GM19455 (cell line): ENCODE data around the gene MTHFD1L.
"Not testable (repeated sequence)": the region's sequence is repeated elsewhere in the genome, so short reads cannot be mapped to it uniquely, and the experiment has no call there.

Experiments used
- ATAC-seq: cut with Tn5 transposase; IDR thresholded peaks from one replicate; pipeline ENCODE4 v1.9.1; 2021; ENCODE audit not compliant: unreplicated experiment

Gene MTHFD1L

DNA sequence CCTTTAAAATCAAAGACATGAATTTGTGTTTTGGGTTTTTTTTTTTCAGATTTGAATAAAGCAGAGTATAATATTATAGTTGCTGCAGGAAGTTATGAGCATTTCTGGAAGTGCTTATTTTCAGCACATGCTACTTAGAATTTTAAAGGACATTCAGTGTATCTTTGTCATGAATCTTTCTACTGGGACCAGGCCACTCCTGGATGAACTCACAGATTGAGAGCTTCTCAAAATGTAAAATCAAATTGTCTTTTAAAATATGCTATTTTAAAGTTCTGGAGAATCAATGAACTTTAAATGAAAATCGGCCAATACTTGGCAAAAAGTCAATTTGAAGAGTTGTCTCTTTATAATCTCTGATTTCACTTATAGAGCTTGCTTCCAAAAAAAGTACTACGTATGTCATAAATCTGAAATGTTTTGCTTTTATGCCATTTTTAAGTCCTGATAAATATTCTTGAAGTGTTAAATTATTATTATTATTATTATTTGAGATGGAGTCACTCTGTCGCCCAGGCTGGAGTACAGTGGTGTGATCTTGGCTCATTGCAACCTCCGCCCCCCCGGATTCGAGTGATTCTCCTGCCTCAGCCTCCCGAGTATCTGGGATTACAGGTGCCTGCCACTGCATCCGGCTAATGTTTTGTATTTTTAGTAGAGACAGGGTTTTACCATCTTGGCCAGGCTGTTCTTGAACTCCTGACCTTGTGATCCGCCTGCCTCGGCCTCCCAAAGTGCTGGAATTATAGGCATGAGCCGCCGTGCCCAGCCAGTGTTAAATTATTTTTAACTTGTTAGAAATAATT lies 198.5 kb downstream of the MTHFD1L start:
- no peak for ATAC-seq

DNA sequence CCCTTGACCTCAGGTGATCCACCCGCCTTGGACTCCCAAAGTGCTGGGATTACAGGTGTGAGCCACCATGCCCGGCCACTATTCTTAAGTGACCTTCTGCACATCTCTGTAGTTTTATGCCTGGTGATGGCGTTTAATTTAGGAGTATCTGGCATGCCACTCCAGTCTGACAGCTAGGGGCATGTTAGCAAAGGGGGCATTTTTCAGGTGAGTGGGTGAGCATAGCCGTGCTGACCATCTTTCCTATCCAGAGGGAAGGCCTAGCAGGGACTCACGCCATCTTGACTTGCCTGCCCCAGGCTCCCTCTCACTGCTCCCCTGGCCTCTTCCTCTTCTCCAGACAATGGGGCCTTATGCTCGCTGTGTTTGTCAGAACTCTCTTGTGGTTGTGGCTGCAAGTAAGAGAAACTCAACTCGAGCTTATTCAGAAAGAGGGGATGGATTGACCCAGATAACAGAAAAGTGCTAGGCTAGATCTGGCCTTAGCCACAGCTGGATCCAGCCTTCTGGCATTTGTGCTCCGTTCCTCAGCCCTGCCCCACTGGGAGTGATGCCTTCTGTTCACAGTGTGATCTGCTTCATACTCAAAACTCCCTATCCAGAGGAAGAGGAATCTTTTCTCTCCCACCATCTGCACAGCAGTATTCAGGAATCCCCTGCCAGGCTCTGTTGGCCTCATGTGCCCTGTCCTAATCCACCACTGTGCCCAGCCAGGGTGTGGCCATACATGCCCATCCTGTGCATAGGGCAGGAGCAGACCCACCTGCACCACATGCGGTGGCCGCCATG lies 199.7 kb downstream of the MTHFD1L start:
- ATAC-seq = no peak

DNA sequence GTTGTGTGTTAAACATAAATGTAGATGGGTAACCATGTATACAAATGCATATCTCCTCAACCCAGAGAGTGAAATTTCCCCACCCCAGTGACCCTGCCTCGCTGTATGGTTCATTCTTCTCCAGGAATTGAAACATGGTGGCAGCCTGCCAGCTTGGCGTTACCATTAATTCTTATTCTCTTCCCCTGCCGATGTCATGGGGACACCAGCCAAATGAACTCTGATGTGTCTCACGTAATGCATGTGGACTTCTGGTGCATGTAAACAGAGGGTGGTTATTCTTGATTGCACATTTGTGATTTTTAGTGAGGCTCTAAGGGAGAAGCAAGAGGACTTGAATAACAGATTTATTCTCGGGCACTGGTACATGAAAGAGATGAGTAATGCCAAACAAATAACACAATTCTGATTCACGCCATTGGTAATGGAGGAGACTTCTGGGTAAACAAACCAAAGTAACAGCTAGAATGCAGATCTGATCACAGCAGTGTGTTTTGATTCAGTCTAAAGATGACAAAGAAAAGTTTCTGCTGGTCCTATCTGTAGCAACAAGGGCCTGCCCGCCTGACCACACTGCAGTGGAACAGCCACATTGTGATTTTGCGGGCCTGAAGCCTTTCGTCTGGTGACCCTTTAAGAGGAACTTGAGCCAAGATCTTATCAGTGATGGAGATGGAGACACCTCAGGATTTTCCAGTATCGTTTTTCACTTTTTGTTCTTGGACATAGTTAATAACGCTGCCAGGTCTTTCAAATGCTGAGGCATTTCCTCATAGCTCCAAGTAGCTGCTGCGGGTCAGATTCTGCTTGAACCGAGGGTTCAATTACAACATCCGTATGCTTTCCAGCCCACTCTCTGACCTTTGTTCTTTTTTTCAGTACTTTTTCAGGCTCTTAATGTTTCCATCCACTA lies 202.4 kb downstream of the MTHFD1L start:
- ATAC-seq = no peak

DNA sequence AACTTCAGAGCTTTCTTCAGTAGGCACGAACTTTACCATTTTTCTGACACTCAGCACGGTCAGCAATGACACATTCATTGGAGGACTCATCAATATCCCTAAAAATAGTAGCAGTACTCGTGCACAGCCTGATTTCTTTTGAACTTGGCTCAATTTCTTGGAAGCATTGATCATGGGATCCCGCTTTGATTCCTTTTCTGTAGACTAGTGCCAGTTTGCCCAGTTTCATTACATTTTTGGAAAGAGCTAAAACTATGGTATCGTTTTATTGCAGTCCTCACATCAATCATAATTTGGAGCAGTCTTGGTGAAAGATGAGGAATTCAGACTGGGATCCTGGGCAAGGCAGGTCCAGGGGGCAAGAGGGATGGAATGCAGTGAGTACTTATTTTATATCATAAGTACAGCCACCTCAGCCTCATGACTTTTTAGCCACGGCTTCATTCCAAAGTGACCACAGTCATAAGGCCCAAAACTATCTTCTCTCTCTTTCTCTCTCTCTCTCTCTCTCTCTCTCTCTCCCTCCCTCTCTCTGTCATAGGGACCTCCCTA lies 203.3 kb downstream of the MTHFD1L start:
- no peak for ATAC-seq

DNA sequence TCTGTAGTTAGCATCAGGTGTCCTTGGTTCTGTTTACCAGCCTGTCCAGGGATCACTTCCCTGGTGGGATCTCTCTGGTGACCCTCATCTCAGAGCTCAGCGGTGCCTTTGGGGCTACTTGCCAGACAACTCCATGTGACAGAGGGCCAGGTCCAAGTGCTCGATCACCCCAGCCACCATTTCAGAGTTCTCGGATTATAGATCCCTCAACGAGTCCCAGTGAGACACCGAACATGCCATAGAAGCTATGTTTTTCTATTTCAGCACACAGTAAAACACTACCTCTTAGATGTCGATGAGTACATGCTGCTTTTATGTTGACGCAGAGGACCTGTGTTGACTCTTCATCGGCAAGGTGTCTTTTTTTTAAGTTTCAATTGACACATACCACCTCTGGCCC lies 204.1 kb downstream of the MTHFD1L start:
- no peak for ATAC-seq

DNA sequence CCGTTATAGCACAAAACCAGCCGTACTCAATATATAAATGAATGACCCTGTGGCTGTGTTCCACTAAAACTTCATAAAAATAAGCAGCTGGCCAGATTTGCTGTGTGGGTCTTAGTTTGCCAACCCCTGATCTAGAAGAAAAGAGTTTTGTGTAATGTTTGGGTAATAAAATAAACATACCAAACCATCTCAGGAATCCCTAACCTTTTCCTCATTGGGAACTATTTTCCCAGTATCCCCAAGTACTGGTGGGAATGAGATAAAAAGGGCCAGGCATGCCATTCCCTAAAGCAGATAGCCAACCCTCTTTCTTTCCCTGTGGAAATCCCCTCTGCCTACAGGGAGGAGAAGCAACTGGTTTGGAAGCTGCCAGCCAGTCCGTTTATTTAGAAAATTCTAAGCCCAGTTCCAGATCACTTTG lies 205.1 kb downstream of the MTHFD1L start:
- no peak for ATAC-seq

DNA sequence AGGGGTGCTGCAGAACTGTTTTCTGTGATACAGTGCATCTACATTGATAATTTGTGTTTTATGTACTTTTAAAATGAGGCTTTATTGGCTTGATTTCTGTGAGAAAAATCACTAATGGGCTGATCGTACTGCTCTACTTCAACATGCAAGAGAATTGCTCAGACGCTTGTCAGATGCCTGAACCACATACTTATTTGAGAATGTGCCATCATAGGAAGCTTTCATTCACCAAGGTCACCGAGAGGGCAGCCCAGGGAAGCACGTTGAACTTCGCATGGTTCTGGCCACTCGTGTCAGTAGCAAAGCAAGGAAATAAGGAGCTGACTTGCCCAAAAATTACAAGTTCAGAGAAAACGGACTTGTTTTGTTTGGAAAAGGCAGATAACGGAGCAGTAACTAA lies 205.8 kb downstream of the MTHFD1L start:
- ATAC-seq = no peak

DNA sequence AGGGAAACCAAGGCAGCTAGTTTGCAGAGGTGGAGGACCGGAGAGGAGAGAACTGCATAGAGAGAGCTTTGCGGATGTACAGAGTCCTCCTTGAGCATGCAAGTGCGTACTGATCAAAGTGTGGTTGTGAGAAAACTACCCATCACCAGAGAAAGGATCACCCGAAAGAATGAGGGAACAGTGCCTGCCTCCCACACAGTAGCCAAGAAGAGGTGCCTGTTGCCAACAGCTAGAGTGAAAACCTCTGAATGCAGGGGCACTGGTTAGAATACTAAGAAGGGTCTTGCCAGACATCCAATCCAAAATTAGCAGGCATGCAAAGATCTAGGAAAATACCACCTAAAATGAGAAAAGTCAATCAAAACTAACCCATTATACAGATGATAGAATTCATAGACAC lies 207.6 kb downstream of the MTHFD1L start:
- no peak for ATAC-seq

DNA sequence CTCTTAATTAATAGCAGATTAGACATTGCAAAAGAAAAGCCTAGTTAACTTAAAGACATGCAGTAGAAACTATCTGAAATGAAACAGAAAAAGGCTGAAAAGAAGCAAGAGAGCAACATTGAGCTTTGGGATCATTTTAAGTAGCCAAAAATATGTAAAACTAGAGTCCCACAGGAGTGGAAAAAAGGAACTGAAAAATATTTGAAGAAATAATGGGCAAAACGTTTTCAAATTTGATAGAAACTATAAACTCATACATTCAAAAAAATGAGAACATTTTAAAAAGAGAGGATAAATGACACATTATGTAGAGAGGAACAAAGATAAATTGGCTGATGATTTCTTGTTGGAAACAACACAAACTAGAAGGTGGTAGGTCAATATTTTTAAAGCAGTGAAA lies 208.2 kb downstream of the MTHFD1L start:
- ATAC-seq = no peak

DNA sequence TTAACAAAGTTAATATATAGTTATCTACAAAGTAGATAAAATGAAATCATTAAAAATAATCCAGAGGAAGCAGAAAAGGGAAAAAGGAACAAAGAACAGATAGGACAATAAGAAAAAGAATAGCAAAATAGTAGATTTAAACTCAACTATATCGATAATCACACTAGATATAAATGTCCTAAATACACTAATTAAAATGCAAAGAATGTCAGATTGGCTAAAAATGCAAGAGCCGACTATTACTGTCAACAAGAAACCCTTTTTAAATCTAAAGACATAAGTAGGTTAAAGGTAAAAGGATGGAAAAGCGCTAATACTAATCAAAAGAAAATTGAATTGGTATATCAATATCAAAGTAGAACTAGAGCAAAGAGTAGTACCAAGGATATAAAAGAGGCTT lies 209.5 kb downstream of the MTHFD1L start:
- no peak for ATAC-seq

DNA sequence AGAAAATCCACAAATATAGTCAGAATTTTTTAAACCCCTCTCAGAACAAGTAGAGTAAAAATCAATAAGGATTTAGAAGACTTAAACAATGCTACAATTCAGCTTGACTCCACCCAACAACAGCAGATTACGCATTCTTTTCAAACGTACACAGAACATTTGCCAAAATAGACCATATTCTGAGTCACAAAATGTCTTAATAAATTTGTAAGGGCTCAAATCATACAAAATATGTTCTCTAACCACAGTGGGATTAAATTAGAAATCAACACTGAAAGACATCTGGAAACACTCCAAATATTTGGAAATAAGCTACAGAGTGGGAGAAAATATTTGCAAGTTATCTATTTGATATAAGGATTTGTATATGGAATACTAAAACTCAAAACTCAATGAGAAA lies 210.0 kb downstream of the MTHFD1L start:
- ATAC-seq = no peak

DNA sequence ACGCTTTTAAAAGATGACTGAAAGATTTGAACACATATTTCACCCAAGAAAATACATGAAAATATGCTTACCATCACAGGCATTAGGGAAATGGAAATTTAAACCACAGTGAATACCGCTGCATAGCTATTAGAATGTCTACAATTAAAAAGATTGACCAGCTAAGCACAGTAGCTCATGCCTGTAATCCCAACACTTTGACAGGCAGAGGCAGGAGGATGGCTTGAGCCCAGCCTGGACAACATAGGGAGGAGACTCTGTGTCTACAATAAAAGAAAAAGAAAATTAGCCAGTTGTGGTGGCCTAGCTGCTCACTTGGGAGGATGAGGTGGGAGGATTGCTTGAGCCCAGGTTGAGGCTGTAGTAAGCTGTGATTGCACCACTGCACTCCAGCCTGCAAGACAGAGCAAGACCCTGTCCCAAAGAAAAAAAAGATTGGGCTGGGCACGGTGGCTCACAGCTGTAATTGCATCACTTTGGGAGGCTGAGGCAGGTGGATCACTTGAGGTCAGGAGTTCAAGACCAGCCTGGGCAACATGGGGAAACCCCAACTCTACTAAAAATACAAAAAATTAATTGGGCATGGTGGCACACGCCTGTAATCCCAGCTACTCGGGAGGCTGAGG lies 210.5 kb downstream of the MTHFD1L start:
- no peak for ATAC-seq

DNA sequence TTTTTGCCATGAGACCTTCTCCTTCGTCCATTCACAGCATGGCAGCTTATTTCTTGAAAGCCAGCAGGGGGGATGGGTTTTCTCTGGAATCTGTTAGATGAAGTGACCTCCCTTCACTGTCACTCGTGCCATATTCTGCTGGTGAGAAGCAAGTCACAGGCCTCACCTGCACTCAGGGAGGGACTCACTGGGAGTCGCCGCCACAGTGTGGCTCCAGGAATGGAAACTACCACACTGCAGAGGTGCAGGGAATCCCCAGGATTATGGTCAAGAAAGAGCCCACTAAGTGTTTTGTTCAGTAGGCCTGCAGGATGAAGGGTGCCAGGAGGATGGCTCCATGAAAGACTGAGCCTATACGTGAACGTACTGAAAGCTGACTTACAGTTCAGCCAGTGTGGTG lies 213.2 kb downstream of the MTHFD1L start:
- no peak for ATAC-seq

DNA sequence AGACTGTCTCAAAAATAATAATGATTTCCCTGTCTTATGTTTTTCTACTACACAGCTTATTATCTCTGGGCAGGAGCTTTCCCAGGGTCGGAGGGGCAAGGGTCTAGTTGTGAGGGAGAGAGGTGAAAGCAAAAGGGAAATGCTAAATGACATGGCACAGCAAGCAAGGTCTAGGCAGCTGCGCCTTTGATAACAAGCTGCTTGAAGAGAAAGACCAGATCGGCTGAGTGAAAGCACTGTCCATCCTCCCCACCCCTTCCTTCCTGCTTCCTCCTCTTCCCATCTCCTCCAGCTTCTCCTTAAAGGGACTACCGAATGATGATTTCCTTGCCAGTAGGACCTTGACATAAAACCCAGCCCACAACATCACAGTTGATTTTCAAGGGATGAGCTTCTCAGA lies 216.2 kb downstream of the MTHFD1L start:
- ATAC-seq = no peak

DNA sequence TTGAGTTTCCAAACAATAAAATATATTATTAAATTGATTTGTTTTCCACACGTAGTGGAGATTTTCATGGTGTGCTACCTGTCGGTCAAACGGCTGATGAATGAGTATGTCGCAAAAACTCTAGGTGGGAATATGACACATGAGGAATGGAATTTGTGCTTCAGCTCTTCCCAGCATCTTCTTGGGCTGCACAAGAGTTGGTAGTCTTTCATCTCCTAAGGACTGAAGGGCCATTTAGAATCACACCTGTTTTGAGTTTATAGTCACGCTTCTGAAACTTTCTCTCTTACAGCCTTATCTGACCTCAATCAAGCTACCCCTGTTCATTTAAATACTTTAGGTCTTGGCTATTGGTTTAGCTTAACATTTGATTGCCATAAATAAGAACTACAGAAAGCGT lies 216.6 kb downstream of the MTHFD1L start:
- no peak for ATAC-seq

DNA sequence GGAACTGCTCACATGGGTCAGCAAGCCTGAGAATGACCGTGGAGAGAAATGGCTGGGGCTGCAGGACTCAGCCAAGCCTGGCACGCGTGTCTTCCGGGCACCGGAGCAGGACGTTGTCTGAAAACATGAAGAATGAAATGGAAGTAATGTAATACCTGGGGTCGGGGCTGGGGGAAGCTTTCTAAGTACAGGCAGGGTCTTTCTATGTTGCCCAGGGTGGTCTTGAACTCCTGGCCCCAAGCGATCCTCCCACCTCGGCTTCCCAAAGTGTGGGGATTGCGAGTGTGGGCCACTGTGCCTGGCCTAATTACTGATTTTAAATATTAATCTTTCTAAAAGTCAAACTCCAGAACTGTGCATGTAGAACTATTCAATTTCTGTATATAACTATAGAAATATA lies 218.8 kb downstream of the MTHFD1L start:
- no peak for ATAC-seq

DNA sequence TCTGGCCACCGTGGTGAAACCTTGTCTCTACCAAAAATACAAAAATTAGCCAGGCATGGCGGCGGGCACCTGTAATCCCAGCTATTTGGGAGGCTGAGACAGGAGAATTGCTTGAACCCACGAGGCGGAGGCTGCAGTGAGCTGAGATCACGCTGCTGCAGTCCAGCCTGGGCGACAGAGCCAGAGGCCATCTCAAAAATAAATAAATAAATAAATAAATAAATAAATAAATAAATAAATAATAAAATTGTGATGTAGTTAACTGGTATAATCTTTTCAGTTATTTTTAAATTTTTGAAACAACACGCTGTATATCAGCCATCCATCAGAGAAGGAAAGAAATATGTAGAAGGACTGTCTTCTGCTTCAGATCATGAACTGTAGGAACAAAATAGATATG lies 221.6 kb downstream of the MTHFD1L start:
- ATAC-seq = not testable (repeated sequence)

DNA sequence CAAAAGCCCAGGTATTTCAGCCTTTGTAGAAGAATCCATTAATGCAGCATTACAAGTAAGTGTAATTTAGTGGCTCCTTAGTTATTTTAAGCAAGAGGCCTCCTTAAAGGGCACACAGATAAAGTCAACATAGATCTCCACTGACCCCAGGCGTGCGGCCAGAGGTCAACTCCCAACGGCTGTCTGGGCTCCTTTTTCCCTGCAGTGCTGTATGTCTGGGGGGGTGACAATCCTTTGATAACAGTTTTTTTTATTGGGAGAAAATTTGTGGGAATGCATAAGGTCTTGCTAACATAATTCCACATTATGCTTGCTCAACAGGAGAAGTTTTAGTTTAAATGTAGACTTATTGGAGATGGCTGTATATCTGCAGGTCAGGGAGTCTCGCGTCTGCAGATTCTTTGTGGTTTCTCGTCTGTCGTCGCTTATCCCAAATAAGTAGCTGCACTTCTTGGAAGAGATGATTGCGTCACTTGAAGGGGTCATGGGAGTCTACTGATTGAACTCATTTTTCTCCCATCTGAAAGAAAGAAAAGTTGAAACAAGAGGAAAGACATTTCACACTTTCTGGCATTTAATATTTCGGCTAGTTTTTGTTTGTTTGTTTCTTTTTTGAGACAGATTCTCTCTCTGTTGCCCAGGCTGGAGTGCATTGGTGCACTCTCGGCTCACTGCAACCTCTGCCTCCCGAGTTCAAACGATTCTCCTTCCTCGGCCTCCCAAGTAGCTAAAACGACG lies 222.5 kb downstream of the MTHFD1L start:
- no peak for ATAC-seq

DNA sequence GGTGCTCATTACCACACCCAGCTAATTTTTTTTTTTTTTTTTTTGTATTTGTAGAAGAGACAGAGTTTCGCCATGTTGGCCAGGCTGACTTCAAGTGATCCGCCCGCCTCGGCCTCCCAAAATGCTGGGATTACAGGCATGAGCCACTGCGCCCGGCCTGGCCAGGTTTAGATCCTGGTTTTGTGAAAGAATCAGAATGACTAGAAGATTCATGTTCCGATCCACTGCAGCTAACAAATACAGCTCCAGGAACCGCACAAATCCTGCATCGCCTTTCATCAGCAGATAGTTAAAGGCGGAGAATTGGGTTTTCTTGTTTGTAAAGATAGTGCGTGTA lies 223.1 kb downstream of the MTHFD1L start:
- no peak for ATAC-seq

DNA sequence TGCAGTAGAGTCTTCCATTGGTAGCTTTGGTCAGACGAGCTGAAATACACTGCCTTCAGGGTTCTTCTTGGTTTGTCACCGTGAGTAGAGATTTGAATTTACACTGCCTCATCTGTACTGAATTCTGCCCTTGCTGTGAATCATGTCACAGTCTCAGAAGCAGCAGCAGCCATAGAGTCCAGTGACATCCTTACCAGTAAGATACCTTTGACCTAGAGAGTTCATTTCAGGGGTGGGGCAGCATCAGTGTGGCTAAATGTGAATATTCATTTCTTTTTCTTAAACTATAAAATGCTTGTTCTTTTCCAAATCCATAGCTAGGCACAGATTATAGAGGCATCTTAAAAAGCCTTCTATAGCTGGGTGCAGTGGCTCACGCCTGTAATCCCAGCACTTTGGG lies 223.5 kb downstream of the MTHFD1L start:
- no peak for ATAC-seq
